Naive B cell (primary cell): ENCODE results near the gene LDLR. TPM values are rescaled to one million over a fixed set of nuclear protein-coding genes. Genes with fewer than 3 reads are reported as not detected.
"Not testable (repeated sequence)": the region's sequence is repeated elsewhere in the genome, so short reads cannot be mapped to it uniquely, and the experiment has no call there.

ENCODE experiments used
- ATAC-seq, 2 donors: fragments of 150-1000 bp; cut with Tn5 transposase; 2 replicates each; pipeline ENCODE4 v1.10.0; 2021; ENCODE audit warnings: low read depth in 2 of 2, mild to moderate bottlenecking in 2 of 2, moderate library complexity in 2 of 2
- DNase-seq: peaks from one replicate; pipeline ENCODE4 v3.0.0; 2022
- H3K27ac Mint-ChIP-seq, 6 donors: one replicate each; pipeline ENCODE4 v1.8.0; 2020 to 2022; ENCODE audit warnings: mild to moderate bottlenecking in 6 of 6, mixed read lengths in 6 of 6, moderate library complexity in 5 of 6, inconsistent platforms in 2 of 6
- H3K27me3 Mint-ChIP-seq, 3 donors: one replicate each; pipeline ENCODE4 v1.8.0; 2021 to 2022; ENCODE audit warnings: mixed read lengths in 3 of 3, mild to moderate bottlenecking in 1 of 3
- H3K36me3 Mint-ChIP-seq, 2 donors: one replicate each; pipeline ENCODE4 v1.8.0; 2020 to 2022; ENCODE audit warnings: mixed read lengths in 2 of 2, inconsistent platforms in 1 of 2, mild to moderate bottlenecking in 1 of 2
- H3K4me1 Mint-ChIP-seq, 3 donors: one replicate each; pipeline ENCODE4 v1.8.0; 2020 to 2022; ENCODE audit warnings: mixed read lengths in 3 of 3, inconsistent platforms in 1 of 3, mild to moderate bottlenecking in 1 of 3, moderate library complexity in 1 of 3
- H3K4me3 Mint-ChIP-seq, 8 donors: one replicate each; pipeline ENCODE4 v1.8.0; 2020 to 2022; ENCODE audit warnings: mild to moderate bottlenecking in 8 of 8, mixed read lengths in 8 of 8, moderate library complexity in 8 of 8, inconsistent platforms in 2 of 8
- H3K9me3 Mint-ChIP-seq, 7 donors: one replicate each; pipeline ENCODE4 v1.8.0; 2020 to 2022; ENCODE audit warnings: mixed read lengths in 7 of 7, mild to moderate bottlenecking in 5 of 7, inconsistent platforms in 2 of 7, moderate library complexity in 1 of 7
- polyA plus RNA-seq, 6 donors: library from polyadenylated mRNA; unstranded; fragments of 300-500 nt; fragmentation: Illumina TruSeq; gene quantifications; one replicate each; pipeline ENCODE4 v1.2.3, GENCODE V29; 2021; ENCODE audit warnings: low read depth in 6 of 6

The LDLR gene
- polyA plus RNA-seq, 6 donors from 2014 or later = 0.35 to 2.6 (median 1.0) TPM

DNA sequence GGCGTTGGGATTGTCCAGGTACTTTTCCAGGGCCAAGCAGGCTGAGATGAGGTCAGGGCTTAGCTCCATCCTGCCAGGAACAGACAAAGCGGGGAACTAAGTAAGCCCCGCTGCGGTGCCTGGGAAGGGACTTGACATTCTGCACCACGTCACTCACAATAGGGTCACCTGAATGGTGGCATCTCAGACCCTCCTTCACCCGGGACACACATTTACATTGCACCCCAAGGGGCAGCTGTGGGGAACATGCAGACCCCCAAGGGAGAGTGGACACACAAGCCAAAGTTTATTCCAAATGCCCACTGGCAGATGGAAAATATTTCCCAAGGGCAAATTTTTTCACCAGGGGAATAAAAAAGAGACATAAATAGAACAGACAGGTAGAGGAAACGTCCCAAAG, 86.7 kb downstream of the LDLR start:
- Mint-ChIP-seq H3K27ac (peak overlapping the region in 1 of 6 donors; percentile 59), H3K27me3 (peaks cover 5 to 7% (median 6%) of the 10 kb centered on the region in 3 donors), H3K9me3 (no peaks in the 10 kb centered on the region), H3K4me3 (no peak overlapping the region), H3K4me1 (peaks cover 11 to 15% (median 12%) of the 10 kb centered on the region in 3 donors), H3K36me3 (no peaks in the 10 kb centered on the region)
- no peak for DNase-seq
- no peak for ATAC-seq

GRCh38 chr19:11176466-11177193, 87.4 kb downstream of the LDLR start:
- H3K36me3 Mint-ChIP-seq = no peaks in the 10 kb centered on the region
- DNase-seq = no peak

DNA sequence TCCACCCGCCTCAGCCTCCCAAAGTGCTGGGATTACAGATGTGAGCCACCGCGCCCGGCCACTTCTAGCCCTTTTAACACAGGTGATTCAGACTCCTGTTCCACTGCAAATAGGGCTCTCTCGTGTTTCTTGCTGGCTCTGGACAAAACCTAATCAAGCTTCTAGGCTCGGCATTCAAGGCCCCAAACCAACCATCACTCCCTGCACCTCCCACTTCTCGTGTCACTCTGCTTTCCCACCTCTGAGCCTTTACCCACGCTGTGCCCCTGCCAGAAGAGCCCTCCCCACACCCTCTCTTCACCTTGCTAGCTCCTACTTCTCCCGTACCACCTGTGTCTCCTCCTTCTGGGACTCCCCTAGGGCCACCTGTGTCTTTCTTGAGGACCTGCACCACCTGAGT, 88.3 kb downstream of the LDLR start:
- H3K27ac Mint-ChIP-seq = peak overlapping the region in 3 of 6 donors; percentile 37 to 66 (median 42)
- ATAC-seq = no peak

More at GRCh38 chr19:11176466-11177193, 87.4 kb downstream of the LDLR start:
- no peak for ATAC-seq
- Mint-ChIP-seq H3K27ac (no peak overlapping the region), H3K4me1 (peaks cover 12 to 20% (median 14%) of the 10 kb centered on the region in 3 donors), H3K9me3 (no peaks in the 10 kb centered on the region), H3K4me3 (no peak overlapping the region), H3K27me3 (peaks cover 5 to 11% (median 7%) of the 10 kb centered on the region in 3 donors)

GRCh38 chr19:11179145-11179465, 89.8 kb downstream of the LDLR start:
- H3K4me3 Mint-ChIP-seq, H3K36me3 Mint-ChIP-seq, H3K9me3 Mint-ChIP-seq, ATAC-seq, H3K27ac Mint-ChIP-seq, DNase-seq: not testable (repeated sequence)
- Mint-ChIP-seq H3K4me1 (peaks cover 12 to 20% (median 20%) of the 10 kb centered on the region in 3 donors), H3K27me3 (peaks cover 10 to 13% (median 11%) of the 10 kb centered on the region in 3 donors)

More for the DNA sequence above, 88.3 kb downstream of the LDLR start:
- no peak for DNase-seq
- peaks cover 12 to 20% (median 14%) of the 10 kb centered on the region in 3 donors for H3K4me1 Mint-ChIP-seq
- H3K4me3 Mint-ChIP-seq = peak overlapping the region in 1 of 8 donors; percentile 57
- H3K27me3 Mint-ChIP-seq = peaks cover 5 to 11% (median 7%) of the 10 kb centered on the region in 3 donors
- H3K36me3 Mint-ChIP-seq = no peaks in the 10 kb centered on the region
- H3K9me3 Mint-ChIP-seq = no peaks in the 10 kb centered on the region

DNA sequence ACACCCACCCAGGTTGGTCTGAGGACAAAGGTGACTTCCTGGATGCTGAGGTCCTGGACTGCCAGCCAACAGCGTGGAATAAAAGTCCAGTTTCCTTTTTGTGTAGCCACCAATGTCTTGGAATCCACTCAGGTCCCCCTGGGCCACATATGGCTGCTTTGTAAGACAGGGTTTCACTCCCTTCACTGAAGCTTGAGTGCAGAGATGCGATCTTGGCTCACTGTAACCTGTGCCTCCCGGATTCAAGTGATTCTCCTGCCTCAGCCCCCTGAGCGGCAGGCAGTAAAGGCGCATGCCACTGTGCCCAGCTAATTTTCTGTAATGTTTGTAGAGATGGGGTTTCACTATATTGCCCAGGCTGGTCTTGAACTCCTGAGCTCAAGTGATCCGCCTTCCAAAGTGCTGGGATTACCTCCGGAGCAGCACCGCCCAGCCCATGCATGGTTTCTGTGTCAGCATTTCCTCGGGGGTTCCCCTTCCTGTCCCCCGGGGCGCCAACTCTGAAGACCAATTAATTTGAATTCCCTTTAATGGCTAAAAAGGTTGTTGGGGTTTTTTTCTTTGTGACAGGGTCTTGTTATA, 90.5 kb downstream of the LDLR start:
- peaks cover 0 to 3% (median 0%) of the 10 kb centered on the region in 7 donors for H3K9me3 Mint-ChIP-seq
- peaks cover 10 to 13% (median 11%) of the 10 kb centered on the region in 3 donors for H3K27me3 Mint-ChIP-seq
- peak overlapping the region in 2 of 6 donors; percentile 78 to 87 for H3K27ac Mint-ChIP-seq
- peak overlapping the region in 5 of 8 donors; percentile 31 to 84 (median 39) for H3K4me3 Mint-ChIP-seq
- DNase-seq (peak; percentile 56), ATAC-seq (peak; percentile 97)
- H3K4me1 Mint-ChIP-seq = peaks cover 12 to 20% (median 20%) of the 10 kb centered on the region in 3 donors
- H3K36me3 Mint-ChIP-seq = no peaks in the 10 kb centered on the region

DNA sequence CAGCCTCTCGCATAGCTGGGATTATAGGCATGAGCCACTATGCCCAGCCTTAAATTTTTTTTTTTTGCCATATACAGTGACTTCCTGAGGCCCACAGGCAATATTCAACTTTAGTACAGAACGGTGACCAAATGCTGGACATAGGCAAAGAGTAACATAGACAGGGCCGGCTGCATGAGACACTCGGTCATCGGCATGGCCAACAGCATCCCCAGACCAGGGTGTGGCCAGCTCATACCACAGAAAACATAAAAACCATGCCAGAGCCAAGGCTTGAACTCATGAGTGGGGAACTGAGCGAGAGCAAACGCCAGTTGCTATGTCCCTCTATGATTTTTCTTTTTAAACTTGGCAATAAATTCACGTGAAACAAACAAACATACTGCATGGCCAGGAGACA, 91.1 kb downstream of the LDLR start:
- DNase-seq (no peak), ATAC-seq (no peak)
- Mint-ChIP-seq H3K4me1 (peaks cover 12 to 20% (median 20%) of the 10 kb centered on the region in 3 donors), H3K4me3 (peak overlapping the region in 5 of 8 donors; percentile 31 to 84 (median 39)), H3K36me3 (no peaks in the 10 kb centered on the region), H3K27me3 (peaks cover 10 to 13% (median 11%) of the 10 kb centered on the region in 3 donors), H3K27ac (peak overlapping the region in 2 of 6 donors; percentile 78 to 87), H3K9me3 (peaks cover 0 to 3% (median 0%) of the 10 kb centered on the region in 7 donors)

DNA sequence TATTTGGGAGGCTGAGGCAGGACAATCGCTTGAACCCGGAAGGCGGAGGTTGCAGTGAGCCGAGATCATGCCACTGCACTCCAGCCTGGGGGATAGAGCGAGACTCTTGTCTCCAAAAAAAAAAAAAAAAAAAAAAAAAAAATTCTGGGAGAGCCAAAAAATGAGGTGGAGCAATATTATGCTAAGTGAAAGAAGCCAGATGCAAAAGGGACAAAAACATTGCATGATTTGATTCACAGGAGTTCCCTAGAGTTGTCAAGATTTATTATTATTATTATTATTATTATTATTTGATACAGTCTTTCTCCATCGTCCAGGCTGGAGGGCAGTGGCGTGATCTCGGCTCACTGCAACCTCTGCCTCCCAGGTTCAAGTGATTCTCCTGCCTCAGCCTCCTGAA, 91.7 kb downstream of the LDLR start:
- not testable (repeated sequence) for ATAC-seq, H3K9me3 Mint-ChIP-seq, H3K27ac Mint-ChIP-seq, DNase-seq, H3K4me3 Mint-ChIP-seq, H3K36me3 Mint-ChIP-seq
- Mint-ChIP-seq H3K4me1 (peaks cover 12 to 20% (median 20%) of the 10 kb centered on the region in 3 donors), H3K27me3 (peaks cover 10 to 13% (median 11%) of the 10 kb centered on the region in 3 donors)

- Mint-ChIP-seq H3K27ac (peak overlapping the region in 1 of 6 donors; percentile 71), H3K4me1 (peaks cover 12 to 20% (median 20%) of the 10 kb centered on the region in 3 donors), H3K9me3 (peaks cover 0 to 3% (median 0%) of the 10 kb centered on the region in 7 donors), H3K4me3 (peak overlapping the region in 1 of 8 donors; percentile 53), H3K27me3 (peaks cover 10 to 13% (median 11%) of the 10 kb centered on the region in 3 donors), H3K36me3 (no peaks in the 10 kb centered on the region)
- ATAC-seq (no peak), DNase-seq (no peak)
Observed at GRCh38 chr19:11181488-11181887, 92.2 kb downstream of the LDLR start.

Other genes starting within 250 kb of the LDLR start
- 1 to 10 TPM; 1.5 to 5.3 (median 1.9) TPM for gene C19orf38, start 241.0 kb upstream of the LDLR start, polyA plus RNA-seq
- under 1 TPM; 0.37 to 0.75 (median 0.63) TPM for gene CARM1, start 217.9 kb upstream of the LDLR start, polyA plus RNA-seq
- gene YIPF2, start 160.8 kb upstream of the LDLR start, polyA plus RNA-seq = 10 to 100 TPM in 2 of 6 donors, 1 to 10 TPM in 4; 3.7 to 18.5 (median 7.4) TPM
- 10 to 100 TPM in 5 of 6 donors, 1 to 10 TPM in 1; 4.3 to 24.0 (median 17.9) TPM for gene TIMM29, start 160.7 kb upstream of the LDLR start, polyA plus RNA-seq
- 10 to 100 TPM in 1 of 6 donors, 1 to 10 TPM in 5; 4.1 to 21.9 (median 7.2) TPM for gene SMARCA4, start 128.4 kb upstream of the LDLR start, polyA plus RNA-seq
- gene SPC24, start 66.3 kb downstream of the LDLR start, polyA plus RNA-seq = not detected
- under 1 TPM in 3 of 6 donors, not detected in 3; 0.09 to 0.57 (median 0.19) TPM for gene KANK2, start 108.1 kb downstream of the LDLR start, polyA plus RNA-seq
- not detected for gene ANGPTL8, start 150.2 kb downstream of the LDLR start, polyA plus RNA-seq
- under 1 TPM in 5 of 6 donors, not detected in 1; 0.18 to 0.87 (median 0.31) TPM for gene DOCK6, start 173.1 kb downstream of the LDLR start, polyA plus RNA-seq
- gene TSPAN16, start 206.7 kb downstream of the LDLR start, polyA plus RNA-seq = not detected